ENCODE results near the gene TRIM44.

DNA sequence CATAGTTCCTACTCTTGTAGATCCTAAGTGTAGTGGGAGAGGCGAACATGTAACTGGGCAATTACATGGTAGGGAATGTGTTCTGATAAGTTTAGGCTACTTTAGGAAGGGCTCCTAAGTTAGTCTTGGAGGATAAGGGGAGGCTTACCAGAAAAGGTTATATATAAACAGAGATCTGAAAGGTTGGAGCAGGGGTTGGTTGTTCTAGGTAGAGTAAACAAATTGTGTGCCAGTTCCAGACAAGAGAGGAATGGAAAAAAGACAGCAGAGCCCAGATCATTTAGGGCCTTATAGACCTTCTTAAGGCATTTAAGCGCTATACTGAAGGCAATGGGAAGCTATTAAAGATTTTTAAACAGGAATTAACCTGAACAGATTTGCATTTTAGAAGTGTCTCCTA is 74.4 kb downstream of the TRIM44 start:
- TF ChIP-seq, protein P1, sequence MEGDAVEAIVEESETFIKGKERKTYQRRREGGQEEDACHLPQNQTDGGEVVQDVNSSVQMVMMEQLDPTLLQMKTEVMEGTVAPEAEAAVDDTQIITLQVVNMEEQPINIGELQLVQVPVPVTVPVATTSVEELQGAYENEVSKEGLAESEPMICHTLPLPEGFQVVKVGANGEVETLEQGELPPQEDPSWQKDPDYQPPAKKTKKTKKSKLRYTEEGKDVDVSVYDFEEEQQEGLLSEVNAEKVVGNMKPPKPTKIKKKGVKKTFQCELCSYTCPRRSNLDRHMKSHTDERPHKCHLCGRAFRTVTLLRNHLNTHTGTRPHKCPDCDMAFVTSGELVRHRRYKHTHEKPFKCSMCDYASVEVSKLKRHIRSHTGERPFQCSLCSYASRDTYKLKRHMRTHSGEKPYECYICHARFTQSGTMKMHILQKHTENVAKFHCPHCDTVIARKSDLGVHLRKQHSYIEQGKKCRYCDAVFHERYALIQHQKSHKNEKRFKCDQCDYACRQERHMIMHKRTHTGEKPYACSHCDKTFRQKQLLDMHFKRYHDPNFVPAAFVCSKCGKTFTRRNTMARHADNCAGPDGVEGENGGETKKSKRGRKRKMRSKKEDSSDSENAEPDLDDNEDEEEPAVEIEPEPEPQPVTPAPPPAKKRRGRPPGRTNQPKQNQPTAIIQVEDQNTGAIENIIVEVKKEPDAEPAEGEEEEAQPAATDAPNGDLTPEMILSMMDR (IDR thresholded peaks at IDR 0.05) = no peak
- TF ChIP-seq POLR2A (IDR thresholded peaks at IDR 0.05) = no peak
